Panc1 (cell line): Measurements from ENCODE around the gene NCKAP1. TPM values are rescaled to one million over a fixed set of nuclear protein-coding genes. Genes with fewer than 3 reads are reported as not detected.

Experiments
- ATAC-seq: fragments of 200-7000 bp; cut with Tn5 transposase; 2 replicates; pipeline ENCODE4 v1.9.1; 2020; ENCODE audit warnings: mild to moderate bottlenecking, moderate library complexity
- BruUV-seq: library from RNA; stranded (reverse); fragments of 400-500 nt; replicated peaks from 2 replicates; lab custom pipeline; 2021; lab: Mats Ljungman, UMichigan
- CTCF ChIA-PET: fragments of 300-600 bp; sonication (Branson Sonifier 250); formaldehyde crosslinking; loops from one replicate; lab custom pipeline; 2022; ENCODE audit warnings: antibody characterized with exemption; lab: Charles Lee
- POLR2A ChIA-PET: fragments of 300-600 bp; sonication (Branson Sonifier 250); formaldehyde crosslinking; loops from one replicate; lab custom pipeline; 2022; ENCODE audit warnings: antibody characterized with exemption; lab: Charles Lee
- DNase-seq: peaks from one replicate; pipeline ENCODE4 v3.0.0-alpha.2; 2010; ENCODE audit warnings: low read depth, low spot score
- H3K27ac ChIP-seq: 2 replicates; pipeline ENCODE4 v1.5.1; 2011; ENCODE audit warnings: mild to moderate bottlenecking, low read length, inconsistent platforms
- H3K27me3 ChIP-seq: fragments of 200-500 bp; sonication (Bioruptor generic); 2 replicates; pipeline ENCODE4 v1.6.0; 2014; ENCODE audit warnings: low read length, inconsistent platforms; ENCODE audit not compliant: control insufficient read depth, insufficient read depth
- H3K36me3 ChIP-seq: fragments of 200-500 bp; sonication (Bioruptor generic); 2 replicates; pipeline ENCODE4 v1.5.1; 2014; ENCODE audit warnings: inconsistent platforms, mild to moderate bottlenecking, low read length, moderate library complexity; ENCODE audit not compliant: control insufficient read depth, insufficient read depth
- H3K4me1 ChIP-seq: 2 replicates; pipeline ENCODE4 v1.5.1; 2011; ENCODE audit warnings: inconsistent platforms, mild to moderate bottlenecking, low read length, moderate library complexity; ENCODE audit not compliant: control insufficient read depth, insufficient read depth
- H3K4me3 ChIP-seq, 2 experiments: 2 replicates each; pipeline ENCODE4 v1.5.1; 2011 to 2012; ENCODE audit warnings: low read depth in 2 of 2, low read length in 2 of 2, mild to moderate bottlenecking in 2 of 2, inconsistent platforms in 1 of 2, moderate library complexity in 1 of 2
- H3K9me3 ChIP-seq: fragments of 200-500 bp; sonication (Bioruptor generic); 2 replicates; pipeline ENCODE4 v1.5.1; 2014; ENCODE audit warnings: low read depth, mild to moderate bottlenecking, inconsistent platforms, low read length, moderate library complexity; ENCODE audit not compliant: control insufficient read depth, insufficient read depth
- CTCF ChIP-seq: fragments of 450-650 bp; IDR thresholded peaks from 2 replicates; pipeline ENCODE4 v1.5.1; 2017; ENCODE audit warnings: mild to moderate bottlenecking
- POLR2AphosphoS5 ChIP-seq: IDR thresholded peaks from 2 replicates; pipeline ENCODE4 v1.6.1; 2012; ENCODE audit warnings: mild to moderate bottlenecking, low read depth, low read length, moderate library complexity
- REST ChIP-seq, 2 experiments: IDR thresholded peaks; 2 replicates each; pipeline ENCODE4 v1.6.1; 2011 to 2012; ENCODE audit warnings: low read depth in 2 of 2, control low read depth in 1 of 2, low read length in 1 of 2, mild to moderate bottlenecking in 1 of 2, moderate library complexity in 1 of 2; ENCODE audit not compliant: insufficient read depth in 1 of 2
- SIN3A ChIP-seq: IDR thresholded peaks from 2 replicates; pipeline ENCODE4 v1.6.1; 2012; ENCODE audit warnings: low read depth, mild to moderate bottlenecking, low read length, moderate library complexity, borderline replicate concordance; ENCODE audit not compliant: insufficient read depth
- TCF7L2 ChIP-seq: IDR thresholded peaks from 2 replicates; pipeline ENCODE4 v1.6.1; 2011; ENCODE audit warnings: mild to moderate bottlenecking, low read depth, low read length, inconsistent platforms
- in situ Hi-C: cut with HindIII; loops from 2 replicates; pipeline ENCODE4 v1.10.0; 2016; ENCODE audit warnings: low sequenced_read_pairs, low pct_unique_long_range_greater_than_20kb
- intact Hi-C: fragments of 100-400 bp; cut with micrococcal nuclease; formaldehyde crosslinking; loops from one replicate; pipeline ENCODE4 v1.10.0; 2022; ENCODE audit not compliant: unreplicated experiment
- total RNA-seq: library from RNA; stranded (reverse); gene quantifications from one replicate; pipeline ENCODE4 v1.2.1, GENCODE V29; 2021; ENCODE audit not compliant: unreplicated experiment

The NCKAP1 gene
- total RNA-seq, 1 experiment from 2014 or later = 174 TPM

- CTCF ChIA-PET = no interaction called here
- intact Hi-C loops = no loop called here
These were observed 100.4 kb downstream of the NCKAP1 start for GRCh38 chr2:182937870-182938269.

GRCh38 chr2:182933629-182934028 lies 104.6 kb downstream of the NCKAP1 start:
- in situ Hi-C loops = no loop called here
- no peaks in the 10 kb centered on the region for H3K9me3 ChIP-seq
- ChIA-PET CTCF (no interaction called here), POLR2A (no interaction called here)
- H3K27ac ChIP-seq = no peak overlapping the region
- H3K36me3 ChIP-seq = peaks cover 19% of the 10 kb centered on the region
- intact Hi-C loops = no loop called here
- no peak overlapping the region for H3K4me3 ChIP-seq
- TF ChIP-seq CTCF = no peak
- no peak for TF ChIP-seq REST (IDR thresholded peaks at IDR 0.05; ENCODE audit: insufficient read depth in 1 of 2, low read depth in 2 of 2, low read length in 1 of 2)
- TF ChIP-seq POLR2AphosphoS5 = no peak
- BruUV-seq = no TSS peak
- H3K27me3 ChIP-seq = no peaks in the 10 kb centered on the region
- DNase-seq (no peak), ATAC-seq (no peak)
- no peaks in the 10 kb centered on the region for H3K4me1 ChIP-seq

More at GRCh38 chr2:182937870-182938269, 100.4 kb downstream of the NCKAP1 start:
- Histone ChIP-seq H3K27me3 (no peaks in the 10 kb centered on the region), H3K4me3 (no peak overlapping the region), H3K9me3 (no peaks in the 10 kb centered on the region), H3K4me1 (no peaks in the 10 kb centered on the region), H3K36me3 (peaks cover 12% of the 10 kb centered on the region; the same call in 1 of the 2 replicates), H3K27ac (no peak overlapping the region)
- ATAC-seq (no peak), DNase-seq (no peak)
- POLR2A ChIA-PET = no interaction called here
- TF ChIP-seq CTCF (no peak), SIN3A (no peak), REST (IDR thresholded peaks at IDR 0.05; ENCODE audit: insufficient read depth in 1 of 2, low read depth in 2 of 2, low read length in 1 of 2) (no peak), TCF7L2 (no peak), POLR2AphosphoS5 (no peak)
- in situ Hi-C loops = no loop called here
- BruUV-seq = no TSS peak
